PC-9 (cell line): ENCODE measurements around the gene SLC16A8. TPM values are rescaled to one million over a fixed set of nuclear protein-coding genes. Genes with fewer than 3 reads are reported as not detected.
"Not testable (repeated sequence)": the region's sequence is repeated elsewhere in the genome, so short reads cannot be mapped to it uniquely, and the experiment has no call there.

ENCODE experiments used
- BruUV-seq: library from RNA; stranded (reverse); fragments of 400-500 nt; replicated peaks from 2 replicates; lab custom pipeline; 2021; lab: Mats Ljungman, UMichigan
- CTCF ChIA-PET: fragments of 300-600 bp; sonication (Branson Sonifier 250); formaldehyde crosslinking; loops from one replicate; lab custom pipeline; 2022; ENCODE audit warnings: antibody characterized with exemption; lab: Charles Lee
- POLR2A ChIA-PET: fragments of 300-600 bp; sonication (Branson Sonifier 250); formaldehyde crosslinking; loops from one replicate; lab custom pipeline; 2022; ENCODE audit warnings: antibody characterized with exemption; ENCODE audit not compliant: unreplicated experiment; lab: Charles Lee
- DNase-seq, 2 experiments: peaks; one replicate each; pipeline versions ENCODE4 v3.0.0 to v3.0.0-alpha.2; 2015 to 2022; ENCODE audit warnings: mixed read lengths in 1 of 2
- H2AFZ ChIP-seq: fragments of 200-600 bp; sonication (generic); 2 replicates; pipeline ENCODE4 v1.8.1; 2017; ENCODE audit warnings: antibody characterized with exemption
- H3F3A ChIP-seq: fragments of 200-600 bp; sonication (generic); 2 replicates; pipeline ENCODE4 v1.8.1; 2017; ENCODE audit warnings: antibody characterized with exemption, mild to moderate bottlenecking, low read depth; ENCODE audit not compliant: insufficient read depth
- H3K27ac ChIP-seq: fragments of 200-600 bp; sonication (generic); 2 replicates; pipeline ENCODE4 v1.6.1; 2016; ENCODE audit warnings: mixed run types
- H3K27me3 ChIP-seq: fragments of 200-600 bp; sonication (generic); 2 replicates; pipeline ENCODE4 v1.6.1; 2016; ENCODE audit warnings: low read depth, mixed run types; ENCODE audit not compliant: insufficient read depth
- H3K36me3 ChIP-seq: fragments of 200-600 bp; sonication (generic); 2 replicates; pipeline ENCODE4 v1.6.1; 2016; ENCODE audit warnings: low read depth, mixed run types
- H3K4me1 ChIP-seq: fragments of 200-600 bp; sonication (generic); replicated peaks from 2 replicates; pipeline ENCODE4 v1.6.1; 2016; ENCODE audit warnings: mixed run types; ENCODE audit not compliant: insufficient read depth
- H3K4me2 ChIP-seq: fragments of 200-600 bp; sonication (generic); 2 replicates; pipeline ENCODE4 v1.6.1; 2017; ENCODE audit warnings: mixed run types
- H3K4me3 ChIP-seq: fragments of 200-600 bp; sonication (generic); 2 replicates; pipeline ENCODE4 v1.6.1; 2016; ENCODE audit warnings: mixed run types
- H3K79me2 ChIP-seq: fragments of 200-600 bp; sonication (generic); 2 replicates; pipeline ENCODE4 v1.6.1; 2017; ENCODE audit warnings: low read depth, mixed run types
- H3K9me2 ChIP-seq: fragments of 200-600 bp; sonication (generic); 2 replicates; pipeline ENCODE4 v1.8.1; 2017; ENCODE audit warnings: mild to moderate bottlenecking; ENCODE audit not compliant: insufficient read depth
- H3K9me3 ChIP-seq: fragments of 200-600 bp; sonication (generic); 2 replicates; pipeline ENCODE4 v1.8.1; 2016; ENCODE audit warnings: low read depth; ENCODE audit not compliant: insufficient read depth
- H4K20me1 ChIP-seq: fragments of 200-600 bp; sonication (generic); 2 replicates; pipeline ENCODE4 v1.8.1; 2017; ENCODE audit not compliant: insufficient read depth
- EZH2 ChIP-seq: fragments of 200-600 bp; sonication (generic); IDR thresholded peaks from 2 replicates; pipeline ENCODE4 v1.8.0; 2017; ENCODE audit warnings: antibody characterized with exemption, low read depth
- intact Hi-C: fragments of 100-400 bp; cut with micrococcal nuclease; formaldehyde crosslinking; loops from one replicate; pipeline ENCODE4 v1.10.0; 2022; ENCODE audit not compliant: unreplicated experiment
- total RNA-seq: library from RNA; stranded (reverse); gene quantifications from 2 replicates; pipeline ENCODE4 v1.2.3, GENCODE V29; 2021
- TF ChIP-seq, protein P1 (sequence below): fragments of 200-600 bp; sonication (generic); conservative IDR thresholded peaks from 2 replicates; pipeline ENCODE4 v1.6.1; 2017; ENCODE audit warnings: mixed run types, antibody characterized with exemption, mild to moderate bottlenecking, moderate library complexity

SLC16A8 gene
- total RNA-seq, 1 experiment from 2014 or later: not detected

DNA sequence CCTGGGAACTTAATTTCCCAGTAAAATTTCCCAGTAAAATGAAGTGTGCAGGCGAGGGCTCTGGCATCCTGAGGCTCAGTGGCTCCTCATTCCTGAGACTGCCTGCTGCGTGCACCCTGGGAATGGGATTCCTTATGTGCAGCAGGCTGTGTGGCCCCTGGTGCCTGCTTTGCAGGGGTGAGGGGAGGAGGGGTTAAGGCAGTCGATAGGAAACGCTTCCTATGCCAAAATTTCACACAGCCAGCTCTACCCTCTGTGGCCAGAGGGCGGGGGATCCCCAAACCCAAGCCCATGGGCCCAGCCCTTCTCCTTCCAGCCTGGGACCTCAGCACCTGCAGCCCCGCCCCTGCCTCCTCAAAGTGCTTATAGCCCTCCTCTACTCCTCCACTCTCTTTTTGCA lies 38.6 kb upstream of the SLC16A8 start:
- DNase-seq: no peak
- H3K4me3 ChIP-seq: no peak overlapping the region
- H4K20me1 ChIP-seq: no peaks in the 10 kb centered on the region
- H3K9me2 ChIP-seq: no peaks in the 10 kb centered on the region
- H3K9me3 ChIP-seq: no peaks in the 10 kb centered on the region
- TF ChIP-seq, protein P1, sequence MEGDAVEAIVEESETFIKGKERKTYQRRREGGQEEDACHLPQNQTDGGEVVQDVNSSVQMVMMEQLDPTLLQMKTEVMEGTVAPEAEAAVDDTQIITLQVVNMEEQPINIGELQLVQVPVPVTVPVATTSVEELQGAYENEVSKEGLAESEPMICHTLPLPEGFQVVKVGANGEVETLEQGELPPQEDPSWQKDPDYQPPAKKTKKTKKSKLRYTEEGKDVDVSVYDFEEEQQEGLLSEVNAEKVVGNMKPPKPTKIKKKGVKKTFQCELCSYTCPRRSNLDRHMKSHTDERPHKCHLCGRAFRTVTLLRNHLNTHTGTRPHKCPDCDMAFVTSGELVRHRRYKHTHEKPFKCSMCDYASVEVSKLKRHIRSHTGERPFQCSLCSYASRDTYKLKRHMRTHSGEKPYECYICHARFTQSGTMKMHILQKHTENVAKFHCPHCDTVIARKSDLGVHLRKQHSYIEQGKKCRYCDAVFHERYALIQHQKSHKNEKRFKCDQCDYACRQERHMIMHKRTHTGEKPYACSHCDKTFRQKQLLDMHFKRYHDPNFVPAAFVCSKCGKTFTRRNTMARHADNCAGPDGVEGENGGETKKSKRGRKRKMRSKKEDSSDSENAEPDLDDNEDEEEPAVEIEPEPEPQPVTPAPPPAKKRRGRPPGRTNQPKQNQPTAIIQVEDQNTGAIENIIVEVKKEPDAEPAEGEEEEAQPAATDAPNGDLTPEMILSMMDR: no peak
- TF ChIP-seq EZH2: no peak
- no peak overlapping the region for H3K27ac ChIP-seq
- intact Hi-C loops: no loop called here
- H3K36me3 ChIP-seq: no peaks in the 10 kb centered on the region
- no peaks in the 10 kb centered on the region for H3K4me1 ChIP-seq
- H2AFZ ChIP-seq: no peak overlapping the region
- BruUV-seq: no TSS peak
- 0 out of 2 replicates have a peak, but pooled peaks cover 11% of the 10 kb centered on the region for H3F3A ChIP-seq
- H3K79me2 ChIP-seq: no peaks in the 10 kb centered on the region
- no peak overlapping the region for H3K4me2 ChIP-seq
- H3K27me3 ChIP-seq: no peaks in the 10 kb centered on the region
- POLR2A ChIA-PET: no interaction called here
- CTCF ChIA-PET: interaction anchor here (0.8 kb wide), 1 partner anchor 13 kb away, joined by 3 read pairs; no protein-coding TSS in a partner anchor

DNA sequence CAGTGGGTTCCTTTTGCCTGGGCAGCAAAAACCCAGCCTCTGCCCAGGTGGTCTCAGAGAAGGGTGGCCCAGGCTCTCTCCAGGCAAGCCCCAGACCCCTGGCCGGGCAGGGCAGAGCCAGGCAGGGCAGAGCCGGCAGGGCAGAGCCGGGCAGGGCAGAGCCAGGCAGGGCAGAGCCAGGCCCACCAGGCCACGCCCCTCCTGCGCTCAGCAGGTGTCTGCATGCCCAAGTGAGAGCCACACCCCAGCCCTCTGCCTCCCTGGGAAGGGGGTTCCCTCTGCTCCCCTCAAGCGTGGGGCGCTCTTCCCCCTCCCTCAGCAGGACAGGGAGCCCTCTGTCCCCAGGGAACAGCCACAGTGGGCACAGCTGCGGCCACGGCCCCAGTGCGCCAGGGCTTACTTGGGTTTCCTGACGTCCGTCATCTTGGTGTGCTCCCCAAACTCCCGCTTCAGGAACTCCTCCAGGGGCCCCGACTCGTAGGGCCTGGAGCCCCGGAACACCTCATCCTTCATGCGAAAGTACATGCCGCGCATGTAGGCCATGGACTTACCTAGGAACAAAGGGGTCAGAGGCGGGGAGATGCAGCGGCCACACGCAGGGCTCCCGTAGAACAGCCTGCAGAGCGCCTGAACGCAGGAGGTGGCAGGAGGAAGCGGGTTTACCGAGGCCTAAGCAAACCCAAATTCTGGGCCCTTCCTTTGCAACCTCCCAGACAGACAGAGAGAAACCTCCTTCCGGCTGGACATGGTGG lies 36.6 kb upstream of the SLC16A8 start:
- Histone ChIP-seq H3K27ac (no peak overlapping the region), H4K20me1 (no peaks in the 10 kb centered on the region), H3K79me2 (no peaks in the 10 kb centered on the region), H3K9me3 (no peaks in the 10 kb centered on the region), H3F3A (0 out of 2 replicates have a peak, but pooled peaks cover 3% of the 10 kb centered on the region), H3K36me3 (no peaks in the 10 kb centered on the region), H2AFZ (no peak overlapping the region), H3K4me3 (no peak overlapping the region), H3K4me1 (no peaks in the 10 kb centered on the region), H3K4me2 (no peak overlapping the region), H3K9me2 (no peaks in the 10 kb centered on the region), H3K27me3 (no peaks in the 10 kb centered on the region)
- CTCF ChIA-PET: no interaction called here
- BruUV-seq: no TSS peak
- TF ChIP-seq, protein P1: no peak
- TF ChIP-seq EZH2: no peak
- DNase-seq: no peak
- POLR2A ChIA-PET: no interaction called here
- intact Hi-C loops: no loop called here

DNA sequence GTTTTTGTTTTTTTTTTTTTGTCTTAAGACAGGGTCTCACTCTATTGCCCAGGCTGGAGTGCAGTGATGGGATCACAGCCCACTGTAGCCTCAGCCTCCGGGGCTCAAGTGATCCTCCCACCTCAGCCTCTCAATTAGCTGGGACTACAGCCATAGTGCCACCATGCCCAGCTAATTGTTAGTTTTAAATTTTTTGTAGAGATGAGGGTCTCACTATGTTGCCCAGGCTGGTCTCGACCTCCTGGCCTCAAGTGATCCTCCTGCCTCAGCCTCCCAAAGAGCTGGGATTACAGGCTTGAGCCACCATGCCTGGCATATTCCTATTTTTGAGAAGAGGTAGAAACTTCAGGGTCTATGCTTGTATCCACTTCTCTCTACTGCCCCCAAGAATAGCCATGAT lies 34.8 kb upstream of the SLC16A8 start:
- BruUV-seq, H3K9me3 ChIP-seq, H3K4me3 ChIP-seq, H3F3A ChIP-seq, H4K20me1 ChIP-seq, H3K79me2 ChIP-seq, H3K27me3 ChIP-seq, H2AFZ ChIP-seq, H3K36me3 ChIP-seq, H3K9me2 ChIP-seq, H3K27ac ChIP-seq, POLR2A ChIA-PET, H3K4me2 ChIP-seq, H3K4me1 ChIP-seq, DNase-seq, intact Hi-C loops, CTCF ChIA-PET: not testable (repeated sequence)
